GM18517 (cell line): Measurements from ENCODE around the gene EPYC.
A peak's percentile ranks its signal among the peaks of the same experiment; 100 is the strongest.
"Not testable (repeated sequence)": the region's sequence is repeated elsewhere in the genome, so short reads cannot be mapped to it uniquely, and the experiment has no call there.

Source experiments
- ATAC-seq: cut with Tn5 transposase; IDR thresholded peaks from one replicate; pipeline ENCODE4 v1.9.1; 2021; ENCODE audit warnings: mild to moderate bottlenecking, moderate library complexity; ENCODE audit not compliant: unreplicated experiment

EPYC gene

DNA sequence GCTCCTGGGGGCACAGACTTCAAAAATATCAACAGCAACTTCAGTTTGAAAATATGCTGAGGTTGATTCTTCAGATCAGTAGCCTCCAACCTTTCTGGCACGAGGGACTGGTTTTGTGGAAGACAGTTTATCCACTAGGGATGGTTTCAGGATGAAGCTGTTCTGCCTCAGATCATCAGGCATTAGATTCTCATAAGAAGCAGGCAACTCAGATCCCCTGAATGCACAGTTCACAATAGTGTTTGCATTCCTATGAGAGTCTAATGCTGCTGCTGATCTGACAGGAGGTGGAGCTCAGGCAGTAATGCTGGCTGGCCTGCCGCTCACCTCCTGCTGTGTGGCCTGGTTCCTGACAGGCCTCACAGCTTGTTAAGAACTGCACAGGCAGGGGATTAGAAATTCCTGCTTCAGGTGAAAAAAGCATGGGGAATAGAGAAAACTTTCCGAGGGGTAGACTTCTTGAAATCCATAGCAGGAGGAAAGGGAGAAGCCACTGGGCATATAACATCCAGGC, 12.8 kb downstream of the EPYC start:
- ATAC-seq, result no peak

GRCh38 chr12:90990611-90991010, 14.2 kb downstream of the EPYC start:
- no peak for ATAC-seq

DNA sequence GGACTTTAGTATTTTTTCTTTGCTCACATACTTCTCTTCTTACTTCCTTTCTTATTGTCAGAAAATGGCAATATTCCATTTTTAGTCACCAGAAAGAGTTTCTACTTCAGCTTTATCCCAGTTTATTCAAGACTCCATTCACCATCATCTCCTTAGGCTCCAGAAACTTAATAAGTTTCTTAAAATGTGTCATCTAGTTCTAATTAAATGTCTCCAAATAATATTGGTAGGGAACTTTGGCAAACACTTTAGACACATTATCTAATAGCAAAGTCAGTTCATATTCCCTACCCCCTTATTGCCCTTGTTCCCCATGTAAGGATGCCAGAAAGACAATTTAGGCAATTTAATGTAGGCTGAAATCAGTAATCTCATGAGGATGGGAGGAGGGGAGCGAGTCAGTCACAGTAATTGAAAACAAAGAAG, 15.1 kb downstream of the EPYC start:
- no peak for ATAC-seq

DNA sequence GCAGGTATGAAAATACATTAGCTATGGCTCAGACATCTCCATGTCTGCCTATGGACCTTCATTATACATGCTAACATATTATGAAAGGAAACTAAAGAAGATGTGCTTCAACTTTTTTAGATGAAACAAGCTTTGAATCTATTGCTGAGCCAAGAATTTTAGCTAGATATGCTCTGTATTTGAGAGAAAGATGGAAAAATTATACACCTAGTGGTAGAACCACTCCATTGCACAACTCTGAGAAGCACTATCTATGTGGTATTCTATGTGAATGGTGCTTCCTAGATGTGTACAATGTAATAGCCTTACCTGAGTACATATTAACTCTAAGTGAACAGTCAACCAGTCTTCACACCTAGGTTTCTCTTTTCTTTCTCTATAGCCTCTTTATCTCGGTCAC, 17.3 kb downstream of the EPYC start:
- no peak for ATAC-seq

GRCh38 chr12:90987101-90987500, 17.7 kb downstream of the EPYC start:
- ATAC-seq, result no peak

GRCh38 chr12:90985331-90985730, 19.4 kb downstream of the EPYC start:
- not testable (repeated sequence) for ATAC-seq

GRCh38 chr12:90984114-90984513, 20.7 kb downstream of the EPYC start:
- no peak for ATAC-seq

- ATAC-seq, result no peak
Observed at GRCh38 chr12:90982170-90982569, 22.6 kb downstream of the EPYC start.

DNA sequence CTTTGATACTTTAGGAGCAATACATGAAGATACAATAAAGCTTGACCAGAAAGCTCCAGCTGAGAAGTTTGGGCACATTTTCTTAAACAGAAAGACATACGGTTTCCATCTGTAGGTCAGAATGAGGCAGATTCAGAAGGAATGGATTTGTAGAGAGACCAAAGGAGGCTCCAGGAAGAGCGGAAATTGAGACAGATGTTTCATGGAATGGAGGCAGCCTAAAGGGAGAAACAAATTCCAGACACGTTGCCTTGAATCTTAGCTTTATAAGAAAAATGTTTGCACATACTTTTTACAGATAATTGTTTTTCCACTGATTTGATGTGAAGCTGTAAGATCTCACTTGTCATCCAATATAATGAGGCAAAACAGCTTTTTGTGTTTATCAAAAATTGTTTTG, 24.8 kb downstream of the EPYC start:
- no peak for ATAC-seq

GRCh38 chr12:90979019-90979418, 25.8 kb downstream of the EPYC start:
- ATAC-seq, result no peak

- ATAC-seq, result peak; percentile 89
Observed at GRCh38 chr12:90978117-90978770, 26.5 kb downstream of the EPYC start.

- no peak for ATAC-seq
Observed at GRCh38 chr12:90977224-90977623, 27.5 kb downstream of the EPYC start.

GRCh38 chr12:90974286-90974685, 30.5 kb downstream of the EPYC start:
- ATAC-seq, result no peak

- no peak for ATAC-seq
Observed at GRCh38 chr12:90972226-90972625, 32.5 kb downstream of the EPYC start.

GRCh38 chr12:90970911-90971310, 33.9 kb downstream of the EPYC start:
- no peak for ATAC-seq

DNA sequence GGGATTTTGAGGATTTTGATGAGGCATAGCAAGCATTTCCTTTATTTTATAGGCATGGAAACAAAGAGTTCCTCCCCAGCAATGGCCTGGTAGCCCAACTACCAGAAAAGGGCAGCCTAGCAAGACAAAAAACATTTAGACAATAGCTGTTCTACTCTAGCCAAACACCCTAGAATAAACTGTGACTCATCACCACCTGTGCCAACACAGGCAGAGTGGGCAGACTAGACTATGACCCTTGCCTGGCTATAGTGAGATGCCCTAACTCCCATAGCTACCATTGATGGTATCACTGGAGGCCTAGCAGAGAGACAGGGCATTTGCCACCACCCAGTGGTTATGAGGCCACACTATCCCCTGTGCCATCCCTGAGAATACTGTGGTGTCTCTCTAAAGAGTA, 34.3 kb downstream of the EPYC start:
- no peak for ATAC-seq

- no peak for ATAC-seq
Observed at GRCh38 chr12:90969851-90970250, 34.9 kb downstream of the EPYC start.

DNA sequence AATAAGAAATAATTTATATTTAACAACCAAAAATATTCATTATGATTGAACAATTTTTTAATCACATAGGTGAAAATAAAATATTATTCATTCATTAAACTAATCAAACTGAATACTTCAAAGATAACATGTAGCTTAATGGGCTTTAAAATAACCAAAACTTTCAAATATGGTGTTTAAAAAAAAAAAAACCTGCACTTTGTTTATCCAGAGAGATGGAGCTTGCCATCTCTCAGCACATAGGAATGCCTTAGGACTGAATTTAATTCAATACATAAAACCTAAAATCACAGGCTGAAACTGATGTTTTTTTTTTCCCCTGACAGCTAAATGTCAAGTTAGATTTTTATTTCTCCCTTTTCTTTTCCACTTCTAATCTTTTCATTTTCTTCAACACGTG, 35.4 kb downstream of the EPYC start:
- ATAC-seq, result no peak

DNA sequence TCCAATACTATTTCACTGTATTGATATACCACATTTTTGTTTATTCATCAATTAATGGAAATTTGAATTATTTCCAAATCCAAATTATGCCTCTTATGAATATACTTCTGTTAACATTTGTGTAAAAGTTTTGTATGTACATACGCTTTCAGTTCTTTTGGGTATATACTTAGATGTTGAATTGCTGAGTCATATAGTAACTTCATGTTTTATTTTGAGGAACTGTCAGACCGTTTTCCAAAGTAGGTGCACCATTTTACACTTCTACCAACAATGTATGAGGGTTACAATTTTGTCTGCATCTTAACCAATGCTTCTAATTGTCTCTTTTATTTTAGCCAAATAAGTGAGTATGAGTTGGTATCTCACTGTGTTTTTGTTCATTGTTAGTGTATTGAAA, 39.6 kb downstream of the EPYC start:
- ATAC-seq, result peak; percentile 77

DNA sequence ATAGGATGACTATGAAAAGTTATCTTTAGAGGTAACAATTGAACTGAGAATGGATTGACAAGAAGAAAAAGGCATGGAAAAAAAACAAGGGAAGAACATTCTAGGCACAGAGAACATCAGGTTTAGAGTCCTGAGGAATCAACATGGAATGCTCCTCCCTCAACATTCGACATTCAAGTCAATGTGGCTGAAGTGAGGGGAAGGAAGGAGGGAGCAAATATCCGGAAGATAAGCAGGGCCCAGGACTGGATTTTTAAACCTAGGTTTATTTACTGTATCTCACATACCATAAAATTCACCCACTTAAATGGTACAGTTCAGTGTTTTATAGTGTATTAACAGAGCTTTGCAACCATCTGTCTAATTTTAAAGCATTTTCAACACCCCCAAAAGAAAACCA, 40.2 kb downstream of the EPYC start:
- no peak for ATAC-seq

GRCh38 chr12:90963946-90964345, 40.8 kb downstream of the EPYC start:
- no peak for ATAC-seq

- no peak for ATAC-seq
Observed at GRCh38 chr12:90961154-90961553, 43.6 kb downstream of the EPYC start.

DNA sequence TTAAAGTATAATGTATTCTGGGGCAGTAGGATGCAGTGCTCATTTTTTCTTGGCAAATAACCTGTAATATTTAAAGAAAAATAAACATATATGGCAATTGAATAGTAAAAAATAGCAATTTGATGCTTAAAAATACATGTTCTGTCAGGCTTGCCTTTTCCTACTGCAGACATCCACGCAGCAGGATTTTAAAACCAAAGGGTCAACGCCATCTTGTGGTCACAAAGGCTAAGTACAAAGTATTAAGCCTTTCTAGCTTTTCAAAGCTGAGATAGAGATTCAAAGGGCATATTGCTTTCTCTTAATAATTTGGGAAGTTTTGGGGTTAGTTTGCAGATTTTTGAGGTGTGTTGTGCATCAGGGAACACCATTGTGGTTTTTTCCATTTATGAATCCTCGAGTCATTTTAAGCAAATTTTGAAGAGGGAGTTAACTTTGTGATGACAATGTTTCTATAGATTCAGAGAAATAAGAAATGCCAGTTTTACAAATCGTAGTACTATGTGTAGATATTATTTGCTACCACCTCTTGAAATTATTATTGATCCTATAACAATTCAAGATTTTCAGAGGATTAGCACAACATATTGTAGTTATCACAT, 45.1 kb downstream of the EPYC start:
- peak; percentile 84 for ATAC-seq
